Dendritic cell treated with granulocyte-macrophage colony-stimulating factor and Interleukin-4, amounts not matched to agents 40 ng/mL and 50 ng/mL, for 4 days (primary cell): ENCODE measurements around the gene ARSI.

Experiments used
- H3K27ac Mint-ChIP-seq: one replicate; pipeline ENCODE4 v1.8.0; 2022; ENCODE audit warnings: mild to moderate bottlenecking, mixed read lengths
- H3K27me3 Mint-ChIP-seq: one replicate; pipeline ENCODE4 v1.8.0; 2022; ENCODE audit warnings: mild to moderate bottlenecking, mixed read lengths
- H3K36me3 Mint-ChIP-seq: one replicate; pipeline ENCODE4 v1.8.0; 2022; ENCODE audit warnings: low read depth, mixed read lengths
- H3K4me1 Mint-ChIP-seq: one replicate; pipeline ENCODE4 v1.8.0; 2022; ENCODE audit warnings: low read depth, mixed read lengths
- H3K4me3 Mint-ChIP-seq: one replicate; pipeline ENCODE4 v1.8.0; 2022; ENCODE audit warnings: mild to moderate bottlenecking, moderate library complexity, mixed read lengths
- H3K9me3 Mint-ChIP-seq: one replicate; pipeline ENCODE4 v1.8.0; 2022; ENCODE audit warnings: mixed read lengths
- intact Hi-C: fragments of 100-400 bp; cut with micrococcal nuclease; formaldehyde crosslinking; loops from one replicate; pipeline ENCODE4 v1.15.0; 2022

The ARSI gene

GRCh38 chr5:150270541-150271295 is 32.0 kb downstream of the ARSI start:
- intact Hi-C loops, result no loop called here
- Mint-ChIP-seq H3K4me3 (no peak overlapping the region), H3K27ac (no peak overlapping the region), H3K9me3 (no peaks in the 10 kb centered on the region), H3K36me3 (no peaks in the 10 kb centered on the region), H3K4me1 (no peaks in the 10 kb centered on the region), H3K27me3 (no peaks in the 10 kb centered on the region)

- Mint-ChIP-seq H3K27ac (no peak overlapping the region), H3K9me3 (no peaks in the 10 kb centered on the region), H3K4me1 (peaks cover 16% of the 10 kb centered on the region), H3K27me3 (peaks cover 7% of the 10 kb centered on the region), H3K4me3 (no peak overlapping the region), H3K36me3 (no peaks in the 10 kb centered on the region)
- intact Hi-C loops, result no loop called here
Observed at GRCh38 chr5:150266871-150267291, 35.8 kb downstream of the ARSI start.

- no peaks in the 10 kb centered on the region for H3K9me3 Mint-ChIP-seq
- peaks cover 16% of the 10 kb centered on the region for H3K4me1 Mint-ChIP-seq
- no peaks in the 10 kb centered on the region for H3K36me3 Mint-ChIP-seq
- intact Hi-C loops, result no loop called here
- H3K4me3 Mint-ChIP-seq, result no peak overlapping the region
- H3K27ac Mint-ChIP-seq, result no peak overlapping the region
- peaks cover 7% of the 10 kb centered on the region for H3K27me3 Mint-ChIP-seq
Observed at GRCh38 chr5:150265870-150266383, 36.8 kb downstream of the ARSI start.

GRCh38 chr5:150264667-150265603 is 37.8 kb downstream of the ARSI start:
- Mint-ChIP-seq H3K4me1 (peaks cover 16% of the 10 kb centered on the region), H3K9me3 (no peaks in the 10 kb centered on the region), H3K27ac (no peak overlapping the region), H3K36me3 (no peaks in the 10 kb centered on the region), H3K27me3 (peaks cover 7% of the 10 kb centered on the region), H3K4me3 (no peak overlapping the region)
- intact Hi-C loops, result no loop called here

GRCh38 chr5:150263801-150264621 is 38.7 kb downstream of the ARSI start:
- H3K4me1 Mint-ChIP-seq, result peaks cover 16% of the 10 kb centered on the region
- no peak overlapping the region for H3K4me3 Mint-ChIP-seq
- no peak overlapping the region for H3K27ac Mint-ChIP-seq
- intact Hi-C loops, result no loop called here
- no peaks in the 10 kb centered on the region for H3K9me3 Mint-ChIP-seq
- H3K36me3 Mint-ChIP-seq, result no peaks in the 10 kb centered on the region
- H3K27me3 Mint-ChIP-seq, result peaks cover 7% of the 10 kb centered on the region

GRCh38 chr5:150263375-150263775 is 39.3 kb downstream of the ARSI start:
- intact Hi-C loops, result no loop called here
- H3K36me3 Mint-ChIP-seq, result no peaks in the 10 kb centered on the region
- H3K4me1 Mint-ChIP-seq, result peaks cover 16% of the 10 kb centered on the region
- no peak overlapping the region for H3K4me3 Mint-ChIP-seq
- H3K27me3 Mint-ChIP-seq, result peaks cover 7% of the 10 kb centered on the region
- no peaks in the 10 kb centered on the region for H3K9me3 Mint-ChIP-seq
- no peak overlapping the region for H3K27ac Mint-ChIP-seq

GRCh38 chr5:150262502-150262901 is 40.2 kb downstream of the ARSI start:
- peaks cover 7% of the 10 kb centered on the region for H3K27me3 Mint-ChIP-seq
- intact Hi-C loops, result no loop called here
- H3K4me3 Mint-ChIP-seq, result no peak overlapping the region
- no peaks in the 10 kb centered on the region for H3K9me3 Mint-ChIP-seq
- no peaks in the 10 kb centered on the region for H3K36me3 Mint-ChIP-seq
- H3K4me1 Mint-ChIP-seq, result peaks cover 16% of the 10 kb centered on the region
- no peak overlapping the region for H3K27ac Mint-ChIP-seq

- no peaks in the 10 kb centered on the region for H3K9me3 Mint-ChIP-seq
- H3K27ac Mint-ChIP-seq, result no peak overlapping the region
- peaks cover 16% of the 10 kb centered on the region for H3K4me1 Mint-ChIP-seq
- intact Hi-C loops, result no loop called here
- H3K27me3 Mint-ChIP-seq, result peaks cover 7% of the 10 kb centered on the region
- no peak overlapping the region for H3K4me3 Mint-ChIP-seq
- no peaks in the 10 kb centered on the region for H3K36me3 Mint-ChIP-seq
Observed at GRCh38 chr5:150261231-150261630, 41.5 kb downstream of the ARSI start.

- no peaks in the 10 kb centered on the region for H3K36me3 Mint-ChIP-seq
Observed at GRCh38 chr5:150258130-150258529, 44.6 kb downstream of the ARSI start.

GRCh38 chr5:150257424-150257823 is 45.3 kb downstream of the ARSI start:
- Mint-ChIP-seq H3K36me3 (no peaks in the 10 kb centered on the region), H3K9me3 (no peaks in the 10 kb centered on the region), H3K4me3 (no peak overlapping the region), H3K27me3 (peaks cover 4% of the 10 kb centered on the region), H3K27ac (no peak overlapping the region), H3K4me1 (no peaks in the 10 kb centered on the region)
- intact Hi-C loops, result no loop called here

More at GRCh38 chr5:150258130-150258529, 44.6 kb downstream of the ARSI start:
- intact Hi-C loops, result no loop called here
- no peak overlapping the region for H3K27ac Mint-ChIP-seq
- H3K9me3 Mint-ChIP-seq, result no peaks in the 10 kb centered on the region
- H3K4me3 Mint-ChIP-seq, result no peak overlapping the region
- peaks cover 4% of the 10 kb centered on the region for H3K27me3 Mint-ChIP-seq
- H3K4me1 Mint-ChIP-seq, result no peaks in the 10 kb centered on the region

- Mint-ChIP-seq H3K36me3 (no peaks in the 10 kb centered on the region), H3K27ac (no peak overlapping the region), H3K27me3 (no peaks in the 10 kb centered on the region), H3K9me3 (no peaks in the 10 kb centered on the region), H3K4me3 (no peak overlapping the region), H3K4me1 (no peaks in the 10 kb centered on the region)
- intact Hi-C loops, result no loop called here
Observed at GRCh38 chr5:150256410-150257064, 46.2 kb downstream of the ARSI start.

GRCh38 chr5:150255659-150256409 is 46.9 kb downstream of the ARSI start:
- Mint-ChIP-seq H3K27me3 (no peaks in the 10 kb centered on the region), H3K36me3 (no peaks in the 10 kb centered on the region), H3K9me3 (no peaks in the 10 kb centered on the region), H3K4me1 (no peaks in the 10 kb centered on the region), H3K4me3 (no peak overlapping the region), H3K27ac (no peak overlapping the region)
- intact Hi-C loops, result no loop called here

GRCh38 chr5:150254774-150255173 is 47.9 kb downstream of the ARSI start:
- Mint-ChIP-seq H3K4me1 (no peaks in the 10 kb centered on the region), H3K36me3 (no peaks in the 10 kb centered on the region), H3K27ac (no peak overlapping the region), H3K9me3 (no peaks in the 10 kb centered on the region), H3K4me3 (no peak overlapping the region), H3K27me3 (peaks cover 2% of the 10 kb centered on the region)
- intact Hi-C loops, result no loop called here
